NCI-H69 (cell line): Measurements from ENCODE around the gene HOXB5.

ENCODE experiments used
- DNase-seq: peaks from one replicate; lab custom pipeline; 2025; lab: John Stamatoyannopoulos, UW

The HOXB5 gene

GRCh38 chr17:48615963-48616716, 22.6 kb upstream of the HOXB5 start:
- no peak for DNase-seq

- DNase-seq = no peak
Measured at GRCh38 chr17:48615047-48615962, 21.7 kb upstream of the HOXB5 start, which contains the start of gene HOXB8. HOXB8 (minus strand) TSS chr17:48615292; CDS start chr17:48614704, 588 bp downstream.

DNA sequence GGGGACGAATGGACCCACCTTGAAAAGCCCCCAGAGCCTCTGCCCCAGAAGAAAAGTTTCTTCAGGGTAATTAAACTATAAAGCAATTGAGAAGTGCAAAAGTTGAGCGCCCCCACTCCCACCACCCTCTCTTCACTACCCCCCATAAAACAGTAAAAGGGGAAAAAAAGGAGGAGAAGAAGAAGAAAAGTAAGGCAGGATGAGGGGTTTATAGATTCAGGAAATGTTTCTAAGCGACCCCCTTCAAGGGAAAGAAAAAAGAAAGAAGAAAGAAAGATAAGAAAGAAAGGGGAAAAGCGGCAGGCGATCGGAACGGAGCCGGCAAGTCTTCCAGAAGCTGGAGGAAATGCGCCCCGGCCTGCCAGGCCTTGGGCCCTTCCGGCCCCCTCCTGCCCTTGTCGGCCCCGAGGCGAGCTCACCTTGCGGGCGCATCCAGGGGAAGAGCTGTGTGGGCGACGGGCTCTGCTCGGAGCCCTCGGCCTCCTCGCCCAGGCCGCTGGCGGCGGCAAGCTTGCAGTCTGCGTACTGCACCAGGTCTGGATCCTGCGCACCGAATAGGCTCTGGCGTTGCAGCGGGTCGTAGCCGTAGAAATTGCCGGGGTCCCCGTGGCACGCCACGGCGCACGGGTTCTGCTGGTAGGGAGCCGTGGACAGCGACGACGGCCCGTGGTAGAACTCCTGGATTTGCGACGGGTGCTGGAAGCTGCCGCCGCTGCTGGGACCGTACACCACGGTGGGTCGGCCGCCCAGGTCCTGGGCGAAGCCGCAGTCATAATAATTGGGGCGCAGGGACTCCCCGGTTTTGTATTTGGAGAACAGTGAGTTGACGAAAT, 20.5 kb upstream of the HOXB5 start:
- DNase-seq = no peak

GRCh38 chr17:48612854-48613691, 19.5 kb upstream of the HOXB5 start:
- peak; percentile 80 for DNase-seq

DNA sequence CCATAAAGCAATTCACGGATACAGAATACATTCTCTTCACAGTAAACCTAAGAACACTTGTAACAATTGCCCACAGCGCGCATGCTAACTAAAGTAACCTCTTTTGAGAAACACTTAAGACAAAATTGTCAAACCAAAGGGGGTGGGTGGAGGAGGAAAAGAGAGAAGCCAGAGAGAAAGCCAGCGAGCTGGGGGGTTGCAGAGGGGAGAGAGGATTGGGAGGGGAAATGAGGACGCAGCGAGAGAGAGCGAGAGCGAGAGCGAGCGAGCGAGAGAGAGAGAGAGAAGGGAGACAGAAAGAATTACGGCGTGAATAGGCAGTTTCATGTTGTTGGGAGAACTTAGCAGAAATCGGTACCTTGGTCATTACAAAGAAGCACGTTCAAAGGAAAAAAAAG, 18.9 kb upstream of the HOXB5 start:
- DNase-seq = peak; percentile 91

DNA sequence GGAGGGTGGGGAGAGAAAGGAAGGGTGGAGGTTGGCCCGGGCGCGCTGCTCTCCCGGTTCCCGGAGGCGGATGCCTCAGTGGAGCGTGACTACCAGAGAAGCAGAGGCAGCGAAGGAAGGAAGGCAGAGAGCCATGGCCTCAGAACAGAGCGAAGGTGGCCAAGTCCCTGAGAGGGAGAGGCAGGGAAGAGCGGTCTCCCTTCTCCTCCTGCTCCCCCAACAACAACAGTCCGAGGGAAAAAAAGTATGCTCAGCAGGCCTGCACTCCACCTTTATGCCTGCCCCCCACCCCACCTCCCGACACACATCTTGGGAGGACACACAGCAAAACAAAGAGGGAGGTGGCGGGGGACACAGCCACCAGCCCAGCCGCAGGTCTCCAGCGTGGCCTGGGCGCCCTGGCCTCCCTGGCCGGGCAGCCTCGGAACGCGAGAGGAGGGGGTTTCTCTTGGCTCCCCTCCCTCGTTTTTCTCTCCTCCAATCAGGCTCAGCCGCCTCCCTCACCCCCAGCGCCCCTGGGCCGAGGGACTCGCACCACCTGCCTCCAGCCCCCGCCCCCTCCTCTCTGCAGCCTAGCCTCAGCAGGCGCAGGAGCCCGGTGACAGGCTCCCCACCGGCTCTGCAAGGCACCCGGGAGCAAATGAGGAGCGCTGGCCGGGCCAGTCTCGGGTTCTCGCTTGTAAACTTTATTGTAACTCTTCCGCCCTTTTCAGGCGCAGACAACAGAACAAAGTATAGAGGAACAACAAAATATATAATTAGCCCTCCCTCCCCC, 18.3 kb upstream of the HOXB5 start:
- DNase-seq = peak; percentile 97

- peak; percentile 82 for DNase-seq
Measured at GRCh38 chr17:48611213-48611612, 17.6 kb upstream of the HOXB5 start.

DNA sequence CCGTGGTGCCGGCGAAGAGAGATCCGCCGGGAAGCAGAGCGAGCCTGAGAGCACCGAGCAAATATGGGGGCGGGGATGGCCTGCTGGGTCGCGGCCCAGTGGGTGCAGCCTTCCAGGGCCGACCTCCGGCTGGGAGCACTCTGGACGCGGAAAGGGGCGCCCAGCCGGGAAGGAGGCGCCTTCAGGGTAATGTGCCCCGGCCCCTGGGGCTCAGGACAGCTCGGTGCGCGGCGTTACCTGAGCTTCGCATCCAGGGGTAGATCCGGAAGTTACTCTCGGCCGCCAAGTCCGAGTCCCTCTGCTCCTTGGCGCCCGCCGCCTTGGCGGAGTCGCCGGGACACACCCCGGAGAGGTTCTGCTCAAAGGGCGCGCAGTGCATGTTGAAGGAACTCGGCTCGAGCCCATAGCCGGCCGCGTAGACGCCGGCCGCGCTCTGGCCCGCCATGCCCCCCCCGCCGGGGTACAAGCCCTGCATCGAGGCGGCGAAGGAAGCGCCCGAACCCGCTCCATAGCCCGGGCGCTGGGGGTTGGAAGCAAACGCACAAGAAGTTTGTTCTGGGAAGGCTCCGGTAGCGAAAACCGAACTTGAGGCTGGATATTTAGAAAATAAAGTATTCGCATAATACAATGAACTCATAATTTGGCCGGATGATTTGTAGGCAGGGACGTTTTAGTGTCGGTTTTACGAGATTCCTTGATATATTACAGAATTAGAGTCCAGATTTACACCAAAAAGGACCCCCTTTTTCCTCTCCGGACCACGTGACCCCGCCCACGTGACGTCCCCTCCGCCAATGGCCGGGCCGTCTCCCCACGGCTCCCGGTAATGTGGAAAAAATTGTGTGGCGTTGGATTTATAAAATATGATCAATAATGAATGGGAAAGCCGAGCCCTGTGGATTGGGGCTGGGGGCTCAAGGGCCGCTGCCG, 17.0 kb upstream of the HOXB5 start, which contains the start of gene HOXB7:
Gene HOXB7, minus strand, starts transcription at position 736 of the 930 bp plus-strand sequence. Its CDS starts 99 bp downstream, at position 637.
- peak; percentile 89 for DNase-seq

- DNase-seq = peak; percentile 73
Measured at GRCh38 chr17:48609759-48610281, 16.2 kb upstream of the HOXB5 start.

- DNase-seq = no peak
Measured at GRCh38 chr17:48609033-48609432, 15.5 kb upstream of the HOXB5 start.

GRCh38 chr17:48608494-48608834, 14.9 kb upstream of the HOXB5 start:
- DNase-seq = no peak

- no peak for DNase-seq
Measured at GRCh38 chr17:48606892-48607614, 13.5 kb upstream of the HOXB5 start.

GRCh38 chr17:48605991-48606891, 12.7 kb upstream of the HOXB5 start:
- DNase-seq = no peak

DNA sequence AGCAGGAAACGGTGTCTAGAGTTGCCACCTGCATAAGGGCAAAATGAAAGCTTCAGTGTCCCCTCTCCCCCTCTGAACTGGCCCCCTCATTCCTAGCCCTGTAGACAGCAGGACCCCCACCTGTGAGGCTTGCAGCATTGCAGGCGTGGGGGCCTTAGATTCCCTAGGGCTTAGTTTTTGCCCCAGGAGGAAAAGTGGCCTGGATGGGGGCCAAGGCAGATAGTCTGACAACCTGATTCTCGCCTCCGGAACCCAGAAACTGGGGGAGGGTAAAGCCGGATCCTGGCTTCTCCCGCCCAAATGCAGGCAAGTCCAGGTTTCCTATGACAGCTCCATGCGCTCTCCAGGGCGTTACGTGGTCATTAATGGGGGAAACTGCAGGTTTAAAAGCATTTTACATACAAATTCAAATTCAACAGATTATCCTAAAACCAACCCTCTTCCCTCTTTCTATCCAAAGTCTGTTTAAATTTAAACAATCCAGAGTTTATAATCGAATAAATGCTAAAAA, 11.9 kb upstream of the HOXB5 start:
- no peak for DNase-seq

GRCh38 chr17:48604770-48605329, 11.3 kb upstream of the HOXB5 start, which contains the start of gene HOXB6:
HOXB6 (minus strand) TSS chr17:48604986; CDS start chr17:48598150, 6,836 bp downstream.
- no peak for DNase-seq

DNA sequence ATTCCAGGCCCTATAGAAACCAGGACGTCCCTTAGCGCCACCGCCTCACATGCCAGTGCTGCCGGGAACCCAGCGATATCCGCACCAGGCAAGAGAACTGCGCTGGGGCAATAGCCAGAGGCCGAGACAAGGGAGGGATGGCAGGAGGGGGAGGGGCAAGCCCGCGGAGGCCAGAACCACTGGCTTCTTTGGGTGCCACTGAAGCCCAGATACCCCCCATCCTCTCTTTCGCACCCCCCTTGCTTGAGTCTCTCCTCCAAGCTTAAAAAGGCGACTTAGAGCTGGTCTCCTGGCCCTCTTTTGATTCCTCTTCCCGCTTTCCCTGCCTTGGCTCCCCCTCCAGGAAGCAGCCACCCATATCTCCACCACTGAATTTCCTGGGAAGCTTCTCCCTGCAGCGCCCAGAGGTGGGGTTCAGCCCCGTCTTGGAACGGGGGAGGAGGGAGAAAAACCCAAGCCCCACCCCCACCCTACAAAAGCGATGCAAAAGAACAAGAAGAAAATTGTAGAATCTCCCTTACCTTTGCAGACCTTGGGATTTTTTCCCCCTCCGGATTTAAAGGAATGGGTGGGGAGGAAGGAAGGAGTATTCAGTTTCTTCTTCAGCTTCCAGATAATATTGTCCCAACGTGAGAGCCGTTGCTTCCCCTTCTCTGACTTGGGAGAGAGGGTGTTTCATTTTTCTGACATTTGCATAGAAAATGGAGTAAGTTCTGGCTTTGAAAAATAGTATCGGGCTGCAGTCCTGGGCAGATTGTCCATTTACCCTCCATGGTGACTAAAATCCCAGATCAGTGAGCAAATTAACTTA, 10.6 kb upstream of the HOXB5 start:
- DNase-seq = peak; percentile 71
